HG02571 (cell line): ENCODE measurements around the gene SKA3.
"Not testable (repeated sequence)": the region's sequence is repeated elsewhere in the genome, so short reads cannot be mapped to it uniquely, and the experiment has no call there.

Experiments
- ATAC-seq: cut with Tn5 transposase; IDR thresholded peaks from one replicate; pipeline ENCODE4 v1.9.1; 2021; ENCODE audit warnings: mild to moderate bottlenecking, moderate library complexity; ENCODE audit not compliant: unreplicated experiment

SKA3 gene

GRCh38 chr13:21176215-21176981 is at the start of gene SKA3, which contains the start of gene MRPL57:
Gene SKA3, minus strand, starts transcription at chr13:21176552. Its CDS starts 75 bp downstream, at chr13:21176477.
Gene MRPL57, plus strand, starts transcription at chr13:21176658. Its CDS starts 259 bp downstream, at chr13:21176917.
- peak; percentile 90 for ATAC-seq

- ATAC-seq = no peak
These were observed 48.7 kb upstream of the SKA3 start for GRCh38 chr13:21225082-21225481.

- no peak for ATAC-seq
These were observed 44.9 kb upstream of the SKA3 start for GRCh38 chr13:21221268-21221667.

- not testable (repeated sequence) for ATAC-seq
These were observed 43.4 kb upstream of the SKA3 start for GRCh38 chr13:21219716-21220115.

- ATAC-seq = peak; percentile 42
These were observed 42.7 kb upstream of the SKA3 start for GRCh38 chr13:21219036-21219381.

GRCh38 chr13:21218351-21219035 is 42.1 kb upstream of the SKA3 start:
- ATAC-seq = peak; percentile 98

GRCh38 chr13:21216332-21216731 is 40.0 kb upstream of the SKA3 start:
- no peak for ATAC-seq

GRCh38 chr13:21215419-21215818 is 39.1 kb upstream of the SKA3 start:
- not testable (repeated sequence) for ATAC-seq

GRCh38 chr13:21212138-21212775 is 35.9 kb upstream of the SKA3 start:
- ATAC-seq = no peak

- no peak for ATAC-seq
These were observed 32.4 kb upstream of the SKA3 start for GRCh38 chr13:21208652-21209154.

- no peak for ATAC-seq
These were observed 26.6 kb upstream of the SKA3 start for GRCh38 chr13:21202767-21203531.

- ATAC-seq = not testable (repeated sequence)
These were observed 25.3 kb upstream of the SKA3 start for GRCh38 chr13:21201456-21202190.

- not testable (repeated sequence) for ATAC-seq
These were observed 22.0 kb upstream of the SKA3 start for GRCh38 chr13:21198391-21198790.

- not testable (repeated sequence) for ATAC-seq
These were observed 21.4 kb upstream of the SKA3 start for GRCh38 chr13:21197606-21198225.

- ATAC-seq = not testable (repeated sequence)
These were observed 18.4 kb upstream of the SKA3 start for GRCh38 chr13:21194756-21195155.

GRCh38 chr13:21186410-21186809 is 10.1 kb upstream of the SKA3 start:
- not testable (repeated sequence) for ATAC-seq

GRCh38 chr13:21181671-21182070 is 5.3 kb upstream of the SKA3 start:
- no peak for ATAC-seq

GRCh38 chr13:21176982-21177284 is 581 bp upstream of the SKA3 start:
- peak; percentile 31 for ATAC-seq

GRCh38 chr13:21175656-21176214 is 617 bp downstream of the SKA3 start:
- ATAC-seq = no peak
